GM18858 (cell line): ENCODE results near the gene KLF11.
A peak's percentile ranks its signal among the peaks of the same experiment; 100 is the strongest.

Experiments used
- ATAC-seq: cut with Tn5 transposase; IDR thresholded peaks from one replicate; pipeline ENCODE4 v1.9.1; 2021; ENCODE audit not compliant: unreplicated experiment

Gene KLF11

GRCh38 chr2:10039658-10040410 is 3.5 kb upstream of the KLF11 start:
- no peak for ATAC-seq

GRCh38 chr2:10041711-10042110 is 1.6 kb upstream of the KLF11 start:
- ATAC-seq = no peak

DNA sequence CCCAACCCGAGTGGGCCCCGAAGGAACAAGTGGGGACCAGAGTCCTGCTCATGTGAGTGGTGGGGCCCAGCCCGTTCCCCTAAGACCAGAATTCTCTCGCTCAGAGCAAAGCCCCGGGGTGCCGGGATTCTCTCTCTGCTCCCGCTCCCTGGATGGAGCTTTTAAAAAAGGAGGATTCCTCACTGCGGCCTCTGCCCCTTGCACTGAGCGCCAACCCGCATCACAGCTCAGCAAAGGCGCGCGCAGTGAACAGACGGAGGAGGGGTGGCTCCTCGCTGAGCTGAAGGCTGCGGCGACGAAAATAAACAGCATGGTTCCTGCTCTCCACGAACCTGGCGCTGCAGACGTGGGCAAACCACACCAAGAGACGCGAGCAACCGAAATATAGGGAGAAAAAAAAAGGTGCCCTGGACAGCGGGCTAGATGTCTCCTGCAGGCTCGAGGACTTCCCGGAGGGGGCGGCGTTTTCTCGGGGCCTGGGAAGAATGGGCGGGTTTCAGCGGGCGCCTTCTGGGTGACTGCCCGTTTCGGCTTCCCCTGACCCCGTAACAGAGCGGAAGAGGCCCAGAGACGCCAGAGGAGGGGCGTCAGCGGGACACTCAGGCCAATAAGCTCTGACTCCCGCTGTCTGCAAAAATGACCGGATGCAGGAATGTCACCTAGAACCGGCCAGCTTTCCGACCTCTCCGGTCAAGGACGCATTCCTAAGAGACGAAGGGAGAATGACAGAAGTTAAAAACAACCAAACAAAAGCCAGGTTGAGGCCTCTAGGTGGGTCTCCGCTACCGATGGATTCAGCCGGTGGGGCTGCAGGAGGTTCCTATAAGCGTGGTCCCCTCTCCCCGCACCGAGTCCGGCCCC is 819 bp upstream of the KLF11 start:
- ATAC-seq = no peak

- ATAC-seq = peak; percentile 30
Measured at GRCh38 chr2:10043906-10044601, 704 bp downstream of the KLF11 start.

GRCh38 chr2:10045561-10046355 is 2.4 kb downstream of the KLF11 start:
- ATAC-seq = no peak

DNA sequence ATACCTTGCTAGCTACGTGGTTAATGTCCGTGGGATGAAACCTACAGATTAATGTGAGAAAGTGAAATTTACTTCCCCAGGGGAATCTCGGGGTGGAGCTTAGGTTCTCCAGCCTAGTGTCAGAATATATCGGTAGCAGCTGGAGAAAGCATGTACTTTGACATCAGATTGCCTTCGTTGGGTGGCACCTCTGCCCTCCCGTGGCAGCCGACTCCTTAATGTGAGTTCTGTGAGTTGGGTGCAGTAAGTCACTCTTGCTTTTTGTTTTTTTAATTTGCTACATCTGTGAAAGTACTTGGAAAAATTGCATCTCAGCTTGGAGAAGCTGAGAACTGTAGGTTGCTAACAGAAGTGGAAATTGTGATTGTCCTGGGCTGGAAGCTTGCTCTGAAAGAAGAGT is 3.6 kb downstream of the KLF11 start:
- no peak for ATAC-seq

- no peak for ATAC-seq
Measured at GRCh38 chr2:10047616-10048500, 4.5 kb downstream of the KLF11 start.

GRCh38 chr2:10048501-10049171 is 5.3 kb downstream of the KLF11 start:
- no peak for ATAC-seq

DNA sequence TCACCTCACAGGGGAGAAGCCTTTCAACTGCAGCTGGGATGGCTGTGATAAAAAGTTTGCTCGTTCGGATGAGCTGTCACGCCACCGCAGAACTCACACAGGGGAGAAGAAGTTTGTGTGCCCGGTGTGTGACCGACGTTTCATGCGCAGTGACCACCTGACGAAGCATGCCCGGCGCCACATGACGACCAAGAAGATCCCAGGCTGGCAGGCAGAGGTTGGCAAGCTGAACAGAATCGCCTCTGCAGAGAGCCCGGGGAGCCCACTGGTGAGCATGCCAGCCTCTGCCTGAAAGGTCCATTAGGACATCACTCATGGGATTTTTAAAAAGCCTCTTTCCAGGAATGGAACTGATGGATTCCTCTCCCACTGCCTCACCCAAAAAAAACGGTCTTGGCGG is 8.9 kb downstream of the KLF11 start:
- no peak for ATAC-seq

GRCh38 chr2:10053351-10053750 is 10.0 kb downstream of the KLF11 start:
- no peak for ATAC-seq

DNA sequence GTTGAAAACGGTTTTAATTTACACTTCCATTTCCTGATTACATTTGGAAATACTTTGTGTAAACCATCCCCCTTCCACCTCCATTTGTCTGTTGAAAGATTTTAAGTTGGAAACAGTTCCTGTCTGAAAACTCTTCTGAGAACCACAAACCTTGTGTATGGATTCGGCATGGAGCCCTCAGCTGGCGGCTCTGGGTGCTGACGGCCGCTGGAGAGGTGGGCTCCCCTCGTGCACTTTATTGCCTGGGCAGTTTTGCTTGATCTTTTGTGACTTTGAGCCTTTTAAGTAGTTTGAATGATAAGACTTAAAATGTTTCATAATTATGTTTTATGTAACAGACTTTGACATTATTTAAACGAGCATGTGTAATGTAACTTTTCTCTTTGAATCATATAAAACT is 11.1 kb downstream of the KLF11 start:
- no peak for ATAC-seq

DNA sequence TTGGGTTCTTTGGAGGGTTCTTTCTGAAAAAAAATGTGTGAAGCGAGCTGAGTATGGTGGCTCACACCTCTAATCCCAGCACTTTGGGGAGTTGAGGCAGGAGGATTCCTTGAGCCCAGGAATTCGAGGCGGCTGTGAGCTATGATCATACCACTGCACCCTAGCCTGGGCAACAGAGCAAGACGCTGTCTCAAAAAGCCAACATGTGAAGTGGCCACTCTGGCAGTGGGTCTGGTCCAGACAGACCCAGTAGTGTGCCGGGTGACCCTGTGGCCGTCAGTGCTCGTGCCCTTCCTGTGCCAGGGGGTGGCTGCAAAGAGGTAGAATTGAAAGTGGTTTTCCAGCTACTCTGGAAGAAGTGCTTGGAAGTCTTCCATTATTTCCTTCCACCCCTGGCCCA is 11.6 kb downstream of the KLF11 start:
- no peak for ATAC-seq

GRCh38 chr2:10056439-10056838 is 13.1 kb downstream of the KLF11 start:
- ATAC-seq = no peak

GRCh38 chr2:10057231-10058107 is 14.1 kb downstream of the KLF11 start:
- no peak for ATAC-seq

DNA sequence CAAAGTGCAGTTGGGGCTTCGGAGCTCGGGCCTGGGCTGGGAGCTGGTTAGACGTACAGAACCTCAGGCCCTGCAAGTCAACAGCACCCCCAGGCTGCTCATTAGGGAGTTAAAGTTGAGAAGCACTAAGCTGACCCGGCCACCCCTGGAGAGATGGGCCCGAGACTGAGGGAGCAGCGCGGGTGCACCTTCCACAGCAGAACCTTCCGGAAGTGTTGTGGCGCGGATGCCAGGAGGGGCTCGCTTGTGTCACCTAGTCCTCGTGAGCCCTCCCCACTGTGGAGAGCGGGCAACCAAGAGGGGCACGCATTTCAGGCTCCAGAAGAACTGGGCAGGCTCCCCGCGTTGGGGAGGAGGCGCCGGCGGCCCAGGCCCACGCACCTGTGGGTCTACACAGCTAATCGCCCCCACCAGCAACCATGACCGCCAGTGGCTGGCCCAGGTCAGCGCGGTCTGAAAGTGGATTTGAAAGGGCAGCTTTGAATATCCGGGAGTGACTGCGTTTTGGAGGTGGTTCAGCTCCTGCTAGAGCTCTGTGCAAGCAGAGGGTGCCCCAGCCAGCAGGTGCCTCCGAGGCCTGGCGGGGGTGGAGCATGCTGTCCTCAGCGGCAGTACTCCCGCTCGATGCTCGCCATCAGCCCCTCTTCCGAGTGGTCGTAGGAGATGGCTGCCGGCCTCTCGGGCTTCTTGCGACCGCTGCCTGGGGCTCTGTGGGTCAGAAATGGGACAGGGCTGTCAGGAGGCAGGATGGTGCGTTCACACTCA is 15.1 kb downstream of the KLF11 start:
- ATAC-seq = no peak

DNA sequence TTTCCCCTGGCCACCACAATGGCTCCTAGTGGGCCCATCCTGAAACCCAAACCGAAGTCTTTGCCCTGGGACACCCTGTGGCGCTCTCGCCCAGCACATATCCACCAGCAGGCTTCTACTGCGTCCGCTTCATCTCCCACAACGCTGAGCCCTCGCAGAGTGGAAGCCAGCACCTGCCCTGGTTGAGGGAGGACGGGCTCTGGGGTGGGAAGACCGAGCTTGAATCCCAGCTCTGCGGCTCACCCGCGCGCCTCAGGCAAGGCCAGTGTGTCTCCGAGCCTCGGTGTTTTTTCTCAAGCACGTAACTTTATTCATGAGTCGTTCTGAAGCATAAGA is 15.6 kb downstream of the KLF11 start:
- ATAC-seq = no peak

DNA sequence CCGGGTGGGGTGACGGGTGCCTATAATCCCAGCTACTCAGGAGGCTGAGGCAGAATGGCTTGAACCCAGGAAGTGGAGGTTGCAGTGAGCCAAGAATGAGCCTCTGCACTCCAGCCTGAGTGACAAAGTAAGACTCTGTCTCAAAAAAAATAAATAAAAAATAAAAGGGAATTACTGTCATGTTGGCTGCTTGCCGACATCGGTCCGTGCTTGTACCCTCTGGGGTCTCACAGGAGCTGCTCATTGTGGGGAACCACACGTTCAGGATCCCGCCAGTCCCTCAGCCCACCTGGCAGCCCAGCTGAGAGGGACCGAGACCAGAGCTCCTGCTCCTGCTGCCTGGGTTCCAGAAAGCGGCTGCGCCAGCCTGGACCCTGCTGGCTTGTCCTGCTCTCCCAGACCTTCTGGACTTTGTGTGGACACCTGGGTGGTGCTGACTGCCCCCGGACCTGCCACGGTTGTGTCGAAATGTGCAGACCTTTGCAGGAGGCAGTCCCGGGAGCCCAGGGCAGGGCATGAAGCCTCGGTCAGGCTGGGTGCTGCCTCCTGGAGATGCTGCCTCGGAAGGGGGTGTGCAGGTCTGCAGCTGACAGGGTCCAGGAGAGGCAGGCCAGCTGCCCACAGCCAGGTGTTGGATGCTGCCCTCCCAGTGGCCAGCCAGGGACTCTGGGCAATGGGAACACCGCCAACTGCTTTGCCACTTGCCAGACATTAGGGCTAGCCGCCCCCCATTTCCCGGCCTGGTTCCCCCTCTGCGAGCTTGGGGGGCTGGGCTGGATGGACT is 16.4 kb downstream of the KLF11 start:
- no peak for ATAC-seq
